ENCODE results near the gene CD163L1.
"Not testable (repeated sequence)": the region's sequence is repeated elsewhere in the genome, so short reads cannot be mapped to it uniquely, and the experiment has no call there.

Gene CD163L1

GRCh38 chr12:7403466-7403865 is 40.5 kb downstream of the CD163L1 start:
- DNase-seq, result no peak

- no peak for DNase-seq
These were observed 44.9 kb downstream of the CD163L1 start for GRCh38 chr12:7399089-7399488.

GRCh38 chr12:7396418-7396817 is 47.5 kb downstream of the CD163L1 start:
- no peak for DNase-seq

- DNase-seq, result no peak
These were observed 48.0 kb downstream of the CD163L1 start for GRCh38 chr12:7395950-7396349.

GRCh38 chr12:7387289-7387688 is 56.7 kb downstream of the CD163L1 start:
- DNase-seq, result no peak

GRCh38 chr12:7383157-7383556 is 60.8 kb downstream of the CD163L1 start:
- DNase-seq, result no peak

GRCh38 chr12:7376196-7376595 is 67.8 kb downstream of the CD163L1 start:
- no peak for DNase-seq

- DNase-seq, result no peak
These were observed 68.8 kb downstream of the CD163L1 start for GRCh38 chr12:7375145-7375543.

- no peak for DNase-seq
These were observed 69.4 kb downstream of the CD163L1 start for GRCh38 chr12:7374423-7375144.

- no peak for DNase-seq
These were observed 70.7 kb downstream of the CD163L1 start for GRCh38 chr12:7373226-7373625.

- DNase-seq, result no peak
These were observed 74.7 kb downstream of the CD163L1 start for GRCh38 chr12:7369274-7369729.

GRCh38 chr12:7362734-7363133 is 81.2 kb downstream of the CD163L1 start:
- no peak for DNase-seq

- DNase-seq, result no peak
These were observed 82.7 kb downstream of the CD163L1 start for GRCh38 chr12:7361265-7361664.

GRCh38 chr12:7354529-7354928 is 89.4 kb downstream of the CD163L1 start:
- no peak for DNase-seq

GRCh38 chr12:7352661-7353060 is 91.3 kb downstream of the CD163L1 start:
- no peak for DNase-seq

- DNase-seq, result no peak
These were observed 92.8 kb downstream of the CD163L1 start for GRCh38 chr12:7351177-7351576.

GRCh38 chr12:7349418-7349817 is 94.5 kb downstream of the CD163L1 start:
- DNase-seq, result no peak

- no peak for DNase-seq
These were observed 97.3 kb downstream of the CD163L1 start for GRCh38 chr12:7346551-7347225.

- DNase-seq, result no peak
These were observed 98.9 kb downstream of the CD163L1 start for GRCh38 chr12:7344833-7345606.

GRCh38 chr12:7339675-7340074 is 104.3 kb downstream of the CD163L1 start:
- no peak for DNase-seq

- DNase-seq, result not testable (repeated sequence)
These were observed 106.2 kb downstream of the CD163L1 start for GRCh38 chr12:7337790-7338189.

- no peak for DNase-seq
These were observed 116.0 kb downstream of the CD163L1 start for GRCh38 chr12:7327918-7328317.

- DNase-seq, result no peak
These were observed 119.8 kb downstream of the CD163L1 start for GRCh38 chr12:7324176-7324575.

- DNase-seq, result no peak
These were observed 121.4 kb downstream of the CD163L1 start for GRCh38 chr12:7322599-7322998.
